Measurements from ENCODE around the gene GLG1.
"Not testable (repeated sequence)": the region's sequence is repeated elsewhere in the genome, so short reads cannot be mapped to it uniquely, and the experiment has no call there.

GLG1 gene

GRCh38 chr16:74606521-74607309 lies at the start of gene GLG1:
GLG1 (minus strand) TSS chr16:74607114; CDS start chr16:74607094, 20 bp downstream.
- peak; percentile 50 to 86 for DNase-seq

GRCh38 chr16:74654536-74655050 lies 47.7 kb upstream of the GLG1 start:
- no peak for DNase-seq

GRCh38 chr16:74652883-74653282 lies 46.0 kb upstream of the GLG1 start:
- DNase-seq: not testable (repeated sequence)

- DNase-seq: no peak
Observed at GRCh38 chr16:74652249-74652648, 45.3 kb upstream of the GLG1 start.

GRCh38 chr16:74651841-74652240 lies 44.9 kb upstream of the GLG1 start:
- DNase-seq: no peak

GRCh38 chr16:74650966-74651567 lies 44.2 kb upstream of the GLG1 start:
- no peak for DNase-seq

- DNase-seq: no peak
Observed at GRCh38 chr16:74649839-74650504, 43.1 kb upstream of the GLG1 start.

- DNase-seq: no peak
Observed at GRCh38 chr16:74641969-74642368, 35.1 kb upstream of the GLG1 start.

GRCh38 chr16:74637742-74638453 lies 31.0 kb upstream of the GLG1 start:
- no peak for DNase-seq

GRCh38 chr16:74635303-74635702 lies 28.4 kb upstream of the GLG1 start:
- no peak for DNase-seq

- DNase-seq: no peak
Observed at GRCh38 chr16:74633686-74634085, 26.8 kb upstream of the GLG1 start.

GRCh38 chr16:74627506-74628220 lies 20.7 kb upstream of the GLG1 start:
- DNase-seq: no peak

- no peak for DNase-seq
Observed at GRCh38 chr16:74626741-74627416, 20.0 kb upstream of the GLG1 start.

- no peak for DNase-seq
Observed at GRCh38 chr16:74625500-74626350, 18.8 kb upstream of the GLG1 start.

- DNase-seq: no peak
Observed at GRCh38 chr16:74623839-74624235, 16.9 kb upstream of the GLG1 start.

- peak in 1 of 2 experiments; percentile 35 for DNase-seq
Observed at GRCh38 chr16:74623214-74623838, 16.4 kb upstream of the GLG1 start.

GRCh38 chr16:74622005-74622404 lies 15.1 kb upstream of the GLG1 start:
- DNase-seq: no peak

GRCh38 chr16:74617206-74617788 lies 10.4 kb upstream of the GLG1 start:
- DNase-seq: no peak

- no peak for DNase-seq
Observed at GRCh38 chr16:74611721-74612120, 4.8 kb upstream of the GLG1 start.

- DNase-seq: no peak
Observed at GRCh38 chr16:74608944-74609343, 2.0 kb upstream of the GLG1 start.
